ENCODE results near the gene AMBP. TPM values are rescaled to one million over a fixed set of nuclear protein-coding genes. Genes with fewer than 3 reads are reported as not detected.

AMBP gene
- total and polyA plus RNA-seq, 2 donors (not counting 1 experiment from before 2014, with no cell fraction given) = not detected

DNA sequence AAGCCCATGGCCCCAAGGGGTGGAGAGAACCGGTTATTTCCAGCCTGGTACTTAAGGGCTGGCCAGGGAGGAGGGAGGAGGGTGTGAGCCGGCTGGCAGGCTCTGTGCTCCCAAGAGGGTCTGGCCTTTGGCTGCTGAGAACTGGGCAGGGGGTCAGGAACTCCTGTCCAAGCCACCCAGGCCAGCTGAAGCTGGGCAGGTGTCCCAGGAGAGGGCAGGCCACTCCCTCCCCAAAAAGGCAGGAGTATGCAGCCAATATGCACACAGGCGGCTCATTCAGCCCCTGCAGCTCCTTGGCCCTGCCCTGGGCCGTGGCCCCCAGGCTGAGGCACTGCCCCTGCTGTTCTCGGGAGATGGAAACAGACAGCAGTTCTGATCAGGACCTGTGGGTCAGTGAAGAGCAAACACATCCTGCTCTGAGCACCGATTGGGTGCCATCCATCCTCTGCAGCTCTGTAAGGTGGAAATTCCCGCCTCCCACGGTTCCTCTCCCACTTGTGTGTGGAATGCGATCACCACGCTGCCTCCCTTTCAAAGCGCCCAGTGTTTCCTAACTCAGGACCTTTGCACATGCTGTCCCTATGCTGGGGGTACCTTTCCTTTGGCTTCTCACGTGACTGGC is 38.1 kb upstream of the AMBP start:
- H3K9me3 ChIP-seq (ENCODE audit: control extremely low read depth in 1 of 3, control insufficient read depth in 2 of 3, insufficient read depth in 1 of 3, low read length in 2 of 3) = peaks cover 0 to 3% (median 0%) of the 10 kb centered on the region in 3 donors
- Mint-ChIP-seq H3K9me3 (ENCODE audit: insufficient read depth) (no peaks in the 10 kb centered on the region), H3K4me3 (no peak overlapping the region), H3K27me3 (peaks cover 41% of the 10 kb centered on the region), H3K4me1 (no peaks in the 10 kb centered on the region), H3K27ac (no peak overlapping the region)
- no peak overlapping the region for H3K27ac ChIP-seq (ENCODE audit: low read length in 2 of 2)
- H2AFZ ChIP-seq (ENCODE audit: insufficient read depth, low read depth, low read length, poor library complexity, severe bottlenecking) = no peak overlapping the region
- DNase-seq = no peak
- no peaks in the 10 kb centered on the region for H3K4me1 ChIP-seq (ENCODE audit: control insufficient read depth in 2 of 2, insufficient read depth in 2 of 2, low read length in 2 of 2)
- ChIA-PET POLR2A (no interaction called here), CTCF (interaction anchor here (1.1 kb wide), 1 partner anchor 8 kb away, joined by 4 read pairs; no protein-coding TSS in a partner anchor)
- TF ChIP-seq CTCF (IDR thresholded peaks at IDR 0.05) = no peak
- H3K36me3 ChIP-seq (replicated peaks in 1 of 2; ENCODE audit: control extremely low read depth in 1 of 2, control insufficient read depth in 1 of 2, extremely low read depth in 1 of 2, insufficient read depth in 2 of 2, low read length in 1 of 2) = no peaks in the 10 kb centered on the region
- H3K79me2 ChIP-seq (ENCODE audit: control insufficient read depth, insufficient read depth, low read length) = no peaks in the 10 kb centered on the region
- WGBS (ENCODE audit: insufficient coverage) = 77% methylated on average over 12 of the region's 12 CpGs
- ATAC-seq (ENCODE audit: low read depth) = no peak
- intact Hi-C loops (cut with micrococcal nuclease) = no loop called here
- no peak overlapping the region for H3K4me3 ChIP-seq (ENCODE audit: control extremely low read depth in 1 of 5, extremely low read depth in 1 of 5, insufficient read depth in 1 of 5, low read depth in 2 of 5, low read length in 4 of 5)
- H3K27me3 ChIP-seq (replicated peaks in 1 of 4; ENCODE audit: control extremely low read depth in 1 of 4, control insufficient read depth in 3 of 4, insufficient read depth in 4 of 4, low read length in 3 of 4) = peaks cover 0 to 9% (median 0%) of the 10 kb centered on the region in 4 experiments
- no peak overlapping the region for H3K9ac ChIP-seq (ENCODE audit: low read length)
- H4K20me1 ChIP-seq (ENCODE audit: control insufficient read depth, insufficient read depth, low read length, poor library complexity, severe bottlenecking) = no peaks in the 10 kb centered on the region
- no peak overlapping the region for H3K4me2 ChIP-seq (replicated peaks; ENCODE audit: low read depth, low read length, poor library complexity, severe bottlenecking)

DNA sequence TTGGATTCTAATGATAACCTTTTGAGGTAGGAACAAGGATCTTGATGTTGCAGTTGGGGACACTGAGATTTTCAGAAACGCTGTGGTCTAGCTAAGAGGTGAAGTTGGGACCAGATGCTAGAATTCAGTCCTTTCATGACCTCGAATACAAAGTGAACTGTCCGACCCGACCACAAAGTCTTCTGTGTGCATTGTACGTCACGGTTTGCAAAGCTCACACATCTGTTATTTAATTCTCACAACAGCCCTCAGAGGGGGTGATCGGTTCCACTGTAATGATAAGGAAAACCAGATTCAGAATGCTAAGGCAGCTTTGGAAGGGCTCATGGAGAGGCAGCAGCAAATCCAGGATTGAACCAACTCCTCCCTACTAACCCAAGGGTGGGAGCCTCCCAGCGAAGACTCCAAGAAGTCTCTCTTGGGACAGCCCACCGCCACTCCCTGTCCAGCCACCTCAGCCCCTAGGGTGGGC is 37.6 kb upstream of the AMBP start:
- H3K4me2 ChIP-seq (replicated peaks; ENCODE audit: low read depth, low read length, poor library complexity, severe bottlenecking) = no peak overlapping the region
- ATAC-seq (ENCODE audit: low read depth) (no peak), DNase-seq (no peak)
- H4K20me1 ChIP-seq (ENCODE audit: control insufficient read depth, insufficient read depth, low read length, poor library complexity, severe bottlenecking) = no peaks in the 10 kb centered on the region
- WGBS (ENCODE audit: insufficient coverage) = 92% methylated on average over 5 of the region's 9 CpGs
- Mint-ChIP-seq H3K9me3 (ENCODE audit: insufficient read depth) (no peaks in the 10 kb centered on the region), H3K27me3 (peaks cover 43% of the 10 kb centered on the region), H3K4me3 (no peak overlapping the region), H3K27ac (no peak overlapping the region), H3K4me1 (no peaks in the 10 kb centered on the region)
- no peak overlapping the region for H2AFZ ChIP-seq (ENCODE audit: insufficient read depth, low read depth, low read length, poor library complexity, severe bottlenecking)
- intact Hi-C loops (cut with micrococcal nuclease) = no loop called here
- ChIA-PET POLR2A (no interaction called here), CTCF (no interaction called here)
- H3K9ac ChIP-seq (ENCODE audit: low read length) = no peak overlapping the region
- peaks cover 0 to 9% (median 0%) of the 10 kb centered on the region in 4 experiments for H3K27me3 ChIP-seq (replicated peaks in 1 of 4; ENCODE audit: control extremely low read depth in 1 of 4, control insufficient read depth in 3 of 4, insufficient read depth in 4 of 4, low read length in 3 of 4)
- TF ChIP-seq CTCF (IDR thresholded peaks at IDR 0.05) (no peak), EZH2 (IDR thresholded peaks at IDR 0.05; ENCODE audit: borderline replicate concordance, insufficient read depth, low read depth, low read length, poor library complexity, severe bottlenecking) (no peak)
- H3K27ac ChIP-seq (ENCODE audit: low read length in 2 of 2) = no peak overlapping the region
- H3K36me3 ChIP-seq (replicated peaks in 1 of 2; ENCODE audit: control extremely low read depth in 1 of 2, control insufficient read depth in 1 of 2, extremely low read depth in 1 of 2, insufficient read depth in 2 of 2, low read length in 1 of 2) = no peaks in the 10 kb centered on the region
- H3K4me3 ChIP-seq (ENCODE audit: control extremely low read depth in 1 of 5, extremely low read depth in 1 of 5, insufficient read depth in 1 of 5, low read depth in 2 of 5, low read length in 4 of 5) = no peak overlapping the region
- H3K9me3 ChIP-seq (ENCODE audit: control extremely low read depth in 1 of 3, control insufficient read depth in 2 of 3, insufficient read depth in 1 of 3, low read length in 2 of 3) = peaks cover 0 to 3% (median 0%) of the 10 kb centered on the region in 3 donors
- no peaks in the 10 kb centered on the region for H3K79me2 ChIP-seq (ENCODE audit: control insufficient read depth, insufficient read depth, low read length)
- no peaks in the 10 kb centered on the region for H3K4me1 ChIP-seq (ENCODE audit: control insufficient read depth in 2 of 2, insufficient read depth in 2 of 2, low read length in 2 of 2)
